Erythroblast (primary cell): ENCODE data around the gene RAC2.

Experiments
- GATA1 ChIP-seq: IDR thresholded peaks from 2 replicates; pipeline ENCODE4 v1.6.1; 2011; ENCODE audit warnings: low read depth, mild to moderate bottlenecking, control low read depth, low read length, moderate library complexity
- POLR2A ChIP-seq: IDR thresholded peaks from 2 replicates; pipeline ENCODE4 v1.6.1; 2011; ENCODE audit warnings: mild to moderate bottlenecking, low read length

DNA sequence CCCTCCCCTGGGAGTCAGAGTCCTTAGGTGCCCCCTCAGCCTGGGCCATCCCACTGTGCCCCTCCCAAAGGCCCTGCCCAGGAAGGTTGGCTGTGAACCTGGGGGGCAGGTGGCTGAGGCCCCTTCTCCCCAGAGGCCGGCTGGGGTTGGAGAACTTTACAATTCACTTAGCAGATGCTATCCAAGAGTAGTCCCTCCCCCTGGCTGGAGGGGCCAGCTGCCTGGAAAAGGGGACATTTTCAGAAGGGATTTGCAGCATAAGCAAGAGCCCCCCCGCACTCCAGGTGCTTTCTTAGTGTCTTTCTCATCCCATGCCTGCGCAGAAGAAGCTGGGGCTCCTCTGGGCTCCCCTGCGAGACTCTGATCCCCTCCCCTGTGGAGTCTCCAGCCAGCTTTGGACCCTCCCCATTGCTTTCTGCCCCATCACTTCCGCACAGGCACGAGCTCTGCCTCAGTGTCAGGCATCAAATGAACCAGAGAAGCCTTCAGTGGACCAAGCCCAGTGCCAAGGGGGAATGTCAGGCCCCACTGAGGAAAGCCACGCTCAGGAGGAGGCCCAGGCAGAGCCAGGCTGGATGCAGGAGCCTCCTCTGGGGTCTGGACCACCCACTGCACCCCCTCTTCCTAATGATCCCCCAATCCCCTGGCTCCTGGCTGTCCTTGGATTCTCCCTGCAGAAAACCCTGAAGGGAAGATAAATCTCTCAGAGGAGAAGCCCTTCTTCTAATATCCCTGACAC, 35.5 kb downstream of the RAC2 start:
- TF ChIP-seq POLR2A (no peak), GATA1 (no peak)
